H9 (cell line): ENCODE data around the gene SLAMF1. TPM values are rescaled to one million over a fixed set of nuclear protein-coding genes. Genes with fewer than 3 reads are reported as not detected.

Experiments
- DNase-seq: peaks from one replicate; pipeline ENCODE4 v3.0.0-alpha.2; 2017
- H2AFZ ChIP-seq: one replicate; pipeline ENCODE4 v1.6.1; 2013; ENCODE audit warnings: mild to moderate bottlenecking, low read length, control low read depth, moderate library complexity
- H2AK5ac ChIP-seq: 2 replicates; pipeline ENCODE4 v1.6.1; 2013; ENCODE audit warnings: low read length, control low read depth, mixed read lengths; ENCODE audit not compliant: insufficient read length
- H2BK120ac ChIP-seq: one replicate; pipeline ENCODE4 v1.6.1; 2013; ENCODE audit warnings: low read depth, mild to moderate bottlenecking, low read length, control low read depth, inconsistent platforms; ENCODE audit not compliant: poor library complexity, severe bottlenecking
- H2BK12ac ChIP-seq: 2 replicates; pipeline ENCODE4 v1.6.1; 2013; ENCODE audit warnings: low read length, control low read depth, mixed read lengths, low read depth; ENCODE audit not compliant: insufficient read length
- H2BK15ac ChIP-seq: 2 replicates; pipeline ENCODE4 v1.6.1; 2013; ENCODE audit warnings: low read depth, low read length, control low read depth
- H2BK20ac ChIP-seq: one replicate; pipeline ENCODE4 v1.6.1; 2013; ENCODE audit warnings: low read depth, mild to moderate bottlenecking, low read length, control low read depth, inconsistent platforms; ENCODE audit not compliant: poor library complexity, severe bottlenecking
- H2BK5ac ChIP-seq: 2 replicates; pipeline ENCODE4 v1.6.1; 2013; ENCODE audit warnings: low read length, control low read depth, mixed read lengths; ENCODE audit not compliant: insufficient read length
- H3K14ac ChIP-seq: 2 replicates; pipeline ENCODE4 v1.6.1; 2013; ENCODE audit warnings: low read length, control low read depth; ENCODE audit not compliant: insufficient read depth
- H3K18ac ChIP-seq: 2 replicates; pipeline ENCODE4 v1.6.1; 2013; ENCODE audit warnings: low read depth, mild to moderate bottlenecking, mixed read lengths, low read length, control low read depth; ENCODE audit not compliant: insufficient read length
- H3K23ac ChIP-seq: 2 replicates; pipeline ENCODE4 v1.6.1; 2013; ENCODE audit warnings: low read length, control low read depth, mixed read lengths, low read depth; ENCODE audit not compliant: insufficient read length
- H3K23me2 ChIP-seq: 2 replicates; pipeline ENCODE4 v1.6.1; 2013; ENCODE audit warnings: low read depth, mild to moderate bottlenecking, mixed read lengths, low read length, control low read depth; ENCODE audit not compliant: insufficient read length, poor library complexity, severe bottlenecking
- H3K27ac ChIP-seq: 2 replicates; pipeline ENCODE4 v1.5.1; 2013; ENCODE audit warnings: low read length, control low read depth, mixed read lengths, low read depth; ENCODE audit not compliant: insufficient read length
- H3K27me3 ChIP-seq: 2 replicates; pipeline ENCODE4 v1.6.1; 2013; ENCODE audit warnings: low read length, control low read depth, inconsistent platforms; ENCODE audit not compliant: insufficient read depth
- H3K4ac ChIP-seq: 2 replicates; pipeline ENCODE4 v1.6.1; 2013; ENCODE audit warnings: low read depth, mild to moderate bottlenecking, control low read depth, inconsistent platforms, low read length, moderate library complexity
- H3K4me1 ChIP-seq: 2 replicates; pipeline ENCODE4 v1.6.1; 2013; ENCODE audit warnings: low read length, control low read depth, inconsistent platforms; ENCODE audit not compliant: insufficient read depth
- H3K4me2 ChIP-seq: 2 replicates; pipeline ENCODE4 v1.6.1; 2013; ENCODE audit warnings: low read length, control low read depth, mixed read lengths; ENCODE audit not compliant: insufficient read length, insufficient read depth
- H3K56ac ChIP-seq: 2 replicates; pipeline ENCODE4 v1.6.1; 2013; ENCODE audit warnings: low read depth, mild to moderate bottlenecking, mixed read lengths, low read length, control low read depth; ENCODE audit not compliant: insufficient read length
- H3K79me1 ChIP-seq: 2 replicates; pipeline ENCODE4 v1.6.1; 2013; ENCODE audit warnings: low read depth, mild to moderate bottlenecking, moderate library complexity, low read length, control low read depth, inconsistent platforms; ENCODE audit not compliant: insufficient read depth, poor library complexity, severe bottlenecking
- H3K79me2 ChIP-seq: 2 replicates; pipeline ENCODE4 v1.6.1; 2013; ENCODE audit warnings: low read length, control low read depth, inconsistent platforms; ENCODE audit not compliant: insufficient read depth
- H3K9ac ChIP-seq: 2 replicates; pipeline ENCODE4 v1.6.1; 2013; ENCODE audit warnings: low read length, control low read depth, mixed read lengths; ENCODE audit not compliant: insufficient read length; ENCODE audit errors: extremely low read depth
- H3K9me3 ChIP-seq: one replicate; pipeline ENCODE4 v1.6.1; 2013; ENCODE audit warnings: low read depth, low read length, inconsistent platforms; ENCODE audit not compliant: control insufficient read depth
- H3T11ph ChIP-seq: one replicate; pipeline ENCODE4 v1.6.1; 2013; ENCODE audit warnings: mild to moderate bottlenecking, low read length, control low read depth, inconsistent platforms
- H4K20me1 ChIP-seq: one replicate; pipeline ENCODE4 v1.6.1; 2013; ENCODE audit not compliant: control insufficient read depth, insufficient read length, insufficient read depth
- H4K5ac ChIP-seq: 2 replicates; pipeline ENCODE4 v1.6.1; 2013; ENCODE audit warnings: low read depth, mild to moderate bottlenecking, mixed read lengths, low read length, control low read depth; ENCODE audit not compliant: insufficient read length
- H4K8ac ChIP-seq: replicated peaks from 2 replicates; pipeline ENCODE4 v1.6.1; 2013; ENCODE audit warnings: low read length, control low read depth, mixed read lengths, low read depth; ENCODE audit not compliant: insufficient read length
- H4K91ac ChIP-seq: 2 replicates; pipeline ENCODE4 v1.6.1; 2013; ENCODE audit warnings: low read depth, mild to moderate bottlenecking, moderate library complexity, mixed read lengths, low read length, control low read depth; ENCODE audit not compliant: insufficient read length
- H3K27ac Mint-ChIP-seq, 3 experiments: 2 replicates in 2 of 3; 3 replicates in 1 of 3; pipeline ENCODE4 v1.8.0; 2020 to 2021; ENCODE audit warnings: mixed read lengths in 3 of 3, mild to moderate bottlenecking in 1 of 3, moderate library complexity in 1 of 3
- H3K27me3 Mint-ChIP-seq: 2 replicates; pipeline ENCODE4 v1.8.0; 2021; ENCODE audit warnings: low read depth, mild to moderate bottlenecking, moderate library complexity, mixed read lengths
- H3K36me3 Mint-ChIP-seq, 3 experiments: 2 replicates in 2 of 3; 3 replicates in 1 of 3; pipeline ENCODE4 v1.8.0; 2020 to 2021; ENCODE audit warnings: low read depth in 3 of 3, mixed read lengths in 3 of 3; ENCODE audit not compliant: insufficient read depth in 1 of 3
- H3K4me1 Mint-ChIP-seq, 2 experiments: 2 replicates each; pipeline ENCODE4 v1.8.0; 2020; ENCODE audit warnings: mixed read lengths in 2 of 2
- H3K4me3 Mint-ChIP-seq, 2 experiments: 2 replicates in 1 of 2; 3 replicates in 1 of 2; pipeline ENCODE4 v1.8.0; 2020 to 2021; ENCODE audit warnings: mild to moderate bottlenecking in 2 of 2, mixed read lengths in 2 of 2, moderate library complexity in 1 of 2
- H3K9me3 Mint-ChIP-seq, 2 experiments: 2 replicates in 1 of 2; 3 replicates in 1 of 2; pipeline ENCODE4 v1.8.0; 2020; ENCODE audit warnings: mild to moderate bottlenecking in 2 of 2, mixed read lengths in 2 of 2, moderate library complexity in 1 of 2
- WGBS: extraction: QIAGEN DNeasy Blood & Tissue Kit; methylation state at CpG from one replicate; pipeline ENCODE4 v1.1.7; 2013; ENCODE audit warnings: missing lambda C conversion rate, low lambda C conversion rate, mixed read lengths; ENCODE audit not compliant: insufficient read length; ENCODE audit errors: extremely low coverage; 5-methylcytosine and 5-hydroxymethylcytosine counted together
- total RNA-seq: library from RNA; stranded (reverse); gene quantifications from 2 replicates; pipeline ENCODE4 v1.2.1, GENCODE V29; 2021
- TF ChIP-seq, protein P1 (sequence below): fragments of 200-600 bp; sonication (generic); conservative IDR thresholded peaks from 3 replicates; pipeline ENCODE4 v1.8.0; 2021; ENCODE audit warnings: antibody characterized with exemption, mild to moderate bottlenecking

Gene SLAMF1
- total RNA-seq, 1 experiment from 2014 or later: not detected

DNA sequence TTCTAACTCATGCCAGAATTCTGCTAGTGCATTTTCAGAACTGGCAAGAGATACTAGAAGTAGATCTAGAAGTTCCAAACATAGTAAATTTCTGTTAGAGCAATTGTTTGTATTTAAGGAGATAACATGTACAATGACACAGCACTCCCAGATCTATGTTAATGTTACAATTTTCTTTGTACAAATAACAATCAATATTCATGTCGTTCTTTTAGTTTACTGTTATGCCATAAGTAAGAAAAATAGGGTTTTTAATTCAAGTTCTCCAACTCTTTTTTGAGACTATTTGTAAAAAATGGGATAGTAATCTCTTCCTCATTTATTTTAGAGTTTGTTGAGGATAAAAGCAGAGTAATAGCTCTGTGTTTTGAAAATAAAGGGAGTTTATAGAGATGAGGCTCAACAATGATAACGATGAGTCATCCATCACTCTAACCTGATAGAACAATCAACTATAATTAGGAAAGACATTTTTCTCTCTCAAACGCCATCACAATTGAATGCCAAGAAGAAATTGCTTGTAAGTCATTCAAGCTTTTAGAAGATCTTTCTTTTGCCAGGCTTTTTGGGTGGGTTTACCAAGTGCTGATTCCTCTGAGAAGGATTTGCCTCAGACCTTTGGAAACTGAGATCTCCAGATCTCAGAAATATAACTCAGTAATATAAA lies 68.2 kb downstream of the SLAMF1 start:
- Histone ChIP-seq H3K56ac (no peak overlapping the region), H3K14ac (no peak overlapping the region), H3K4me1 (no peaks in the 10 kb centered on the region), H2BK15ac (no peak overlapping the region), H3K9me3 (no peaks in the 10 kb centered on the region), H3K23ac (no peak overlapping the region), H4K91ac (no peak overlapping the region), H3K18ac (no peak overlapping the region), H2AK5ac (no peak overlapping the region), H3K4ac (no peak overlapping the region), H4K20me1 (no peaks in the 10 kb centered on the region), H3K79me2 (no peaks in the 10 kb centered on the region), H4K8ac (no peak overlapping the region), H4K5ac (no peak overlapping the region), H3T11ph (no peak overlapping the region), H2BK20ac (no peak overlapping the region), H3K23me2 (no peaks in the 10 kb centered on the region), H2BK12ac (no peak overlapping the region), H2AFZ (no peak overlapping the region), H3K4me2 (no peak overlapping the region), H3K27ac (no peak overlapping the region), H3K79me1 (no peaks in the 10 kb centered on the region), H2BK120ac (no peak overlapping the region), H2BK5ac (no peak overlapping the region), H3K27me3 (no peaks in the 10 kb centered on the region), H3K9ac (no peak overlapping the region)
- peaks cover 0 to 8% of the 10 kb centered on the region in 2 experiments; a peak in 4 of 5 replicates for H3K9me3 Mint-ChIP-seq
- TF ChIP-seq, protein P1, sequence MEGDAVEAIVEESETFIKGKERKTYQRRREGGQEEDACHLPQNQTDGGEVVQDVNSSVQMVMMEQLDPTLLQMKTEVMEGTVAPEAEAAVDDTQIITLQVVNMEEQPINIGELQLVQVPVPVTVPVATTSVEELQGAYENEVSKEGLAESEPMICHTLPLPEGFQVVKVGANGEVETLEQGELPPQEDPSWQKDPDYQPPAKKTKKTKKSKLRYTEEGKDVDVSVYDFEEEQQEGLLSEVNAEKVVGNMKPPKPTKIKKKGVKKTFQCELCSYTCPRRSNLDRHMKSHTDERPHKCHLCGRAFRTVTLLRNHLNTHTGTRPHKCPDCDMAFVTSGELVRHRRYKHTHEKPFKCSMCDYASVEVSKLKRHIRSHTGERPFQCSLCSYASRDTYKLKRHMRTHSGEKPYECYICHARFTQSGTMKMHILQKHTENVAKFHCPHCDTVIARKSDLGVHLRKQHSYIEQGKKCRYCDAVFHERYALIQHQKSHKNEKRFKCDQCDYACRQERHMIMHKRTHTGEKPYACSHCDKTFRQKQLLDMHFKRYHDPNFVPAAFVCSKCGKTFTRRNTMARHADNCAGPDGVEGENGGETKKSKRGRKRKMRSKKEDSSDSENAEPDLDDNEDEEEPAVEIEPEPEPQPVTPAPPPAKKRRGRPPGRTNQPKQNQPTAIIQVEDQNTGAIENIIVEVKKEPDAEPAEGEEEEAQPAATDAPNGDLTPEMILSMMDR: no peak
- H3K27ac Mint-ChIP-seq: no peak overlapping the region
- H3K4me1 Mint-ChIP-seq: 0 out of 4 replicates have a peak, but pooled peaks cover 2% of the 10 kb centered on the region in 2 experiments
- H3K27me3 Mint-ChIP-seq: no peaks in the 10 kb centered on the region
- no peak for DNase-seq
- WGBS: no CpG with 5 or more reads among the region's 3 CpGs
- no peaks in the 10 kb centered on the region for H3K36me3 Mint-ChIP-seq
- H3K4me3 Mint-ChIP-seq: no peak overlapping the region
